Activated T-helper 2 cell treated with anti-CD3 and anti-CD28 coated beads, Interferon-gamma antibody, Interleukin-2, Interleukin-4, amounts not matched to agents 10 μg/mL and 5 μg/mL and 100 μg/mL, durations not matched to agents 14 hours and 24 hours and 36 hours (primary cell): ENCODE data around the gene SLC5A3. TPM values are rescaled to one million over a fixed set of nuclear protein-coding genes. Genes with fewer than 3 reads are reported as not detected.

ENCODE experiments used
- DNase-seq: peaks from one replicate; pipeline ENCODE4 v3.0.0; 2021; ENCODE audit warnings: low spot score
- H3K27ac Mint-ChIP-seq: one replicate; pipeline ENCODE4 v1.8.0; 2021; ENCODE audit warnings: mixed read lengths
- H3K27me3 Mint-ChIP-seq: one replicate; pipeline ENCODE4 v1.8.0; 2021; ENCODE audit warnings: low read depth, mixed read lengths
- H3K36me3 Mint-ChIP-seq: one replicate; pipeline ENCODE4 v1.8.0; 2021; ENCODE audit warnings: low read depth, mixed read lengths
- H3K4me1 Mint-ChIP-seq: one replicate; pipeline ENCODE4 v1.8.0; 2021; ENCODE audit warnings: low read depth, mixed read lengths
- H3K4me3 Mint-ChIP-seq: one replicate; pipeline ENCODE4 v1.8.0; 2021; ENCODE audit warnings: low read depth, mild to moderate bottlenecking, moderate library complexity, mixed read lengths
- H3K9me3 Mint-ChIP-seq: one replicate; pipeline ENCODE4 v1.8.0; 2021; ENCODE audit warnings: mixed read lengths
- intact Hi-C: fragments of 100-400 bp; cut with micrococcal nuclease; formaldehyde crosslinking; loops from one replicate; pipeline ENCODE4 v1.15.1; 2023
- total RNA-seq: library from RNA; stranded (reverse); gene quantifications from 2 replicates; pipeline ENCODE4 v1.2.3, GENCODE V29; 2022

The SLC5A3 gene
- total RNA-seq, 1 donor from 2014 or later = 41.0 TPM

- Mint-ChIP-seq H3K9me3 (no peaks in the 10 kb centered on the region), H3K4me3 (no peak overlapping the region), H3K27ac (no peak overlapping the region), H3K27me3 (no peaks in the 10 kb centered on the region), H3K4me1 (peaks cover 38% of the 10 kb centered on the region), H3K36me3 (peaks cover 78% of the 10 kb centered on the region)
- no peak for DNase-seq
- intact Hi-C loops = no loop called here
Observed at GRCh38 chr21:34113842-34114241, 40.5 kb downstream of the SLC5A3 start.

DNA sequence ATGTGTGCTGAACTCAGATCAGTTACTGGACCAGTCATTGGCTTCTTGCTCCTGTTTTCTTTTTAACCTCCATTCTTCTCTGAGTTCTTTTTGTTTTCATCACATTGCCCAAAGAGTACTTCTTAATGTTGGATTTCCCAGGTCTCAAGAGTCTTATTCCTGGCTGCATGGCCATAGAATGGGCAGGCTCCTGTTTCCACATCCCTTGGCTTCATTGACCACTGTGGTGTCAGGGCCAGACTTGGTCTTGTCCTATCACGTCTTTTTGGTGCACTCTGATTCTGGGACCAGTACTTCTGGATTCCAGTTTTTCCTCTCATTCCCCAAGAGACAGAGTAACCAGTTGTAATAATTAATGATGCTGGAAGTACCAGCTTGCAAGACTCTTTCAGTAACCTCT lies 41.8 kb downstream of the SLC5A3 start:
- no peak for DNase-seq
- peaks cover 75% of the 10 kb centered on the region for H3K36me3 Mint-ChIP-seq
- no peaks in the 10 kb centered on the region for H3K9me3 Mint-ChIP-seq
- peaks cover 35% of the 10 kb centered on the region for H3K4me1 Mint-ChIP-seq
- H3K27me3 Mint-ChIP-seq = no peaks in the 10 kb centered on the region
- intact Hi-C loops = no loop called here
- H3K27ac Mint-ChIP-seq = no peak overlapping the region
- H3K4me3 Mint-ChIP-seq = no peak overlapping the region

- no peak for DNase-seq
- peaks cover 28% of the 10 kb centered on the region for H3K4me1 Mint-ChIP-seq
- no peak overlapping the region for H3K27ac Mint-ChIP-seq
Observed at GRCh38 chr21:34116569-34116968, 43.2 kb downstream of the SLC5A3 start.

GRCh38 chr21:34120867-34121266 lies 47.5 kb downstream of the SLC5A3 start:
- H3K27me3 Mint-ChIP-seq = no peaks in the 10 kb centered on the region
- no peak for DNase-seq
- H3K9me3 Mint-ChIP-seq = peaks cover 16% of the 10 kb centered on the region
- no peak overlapping the region for H3K4me3 Mint-ChIP-seq
- H3K36me3 Mint-ChIP-seq = peaks cover 78% of the 10 kb centered on the region
- peaks cover 5% of the 10 kb centered on the region for H3K4me1 Mint-ChIP-seq
- no peak overlapping the region for H3K27ac Mint-ChIP-seq
- intact Hi-C loops = no loop called here

More at GRCh38 chr21:34116569-34116968, 43.2 kb downstream of the SLC5A3 start:
- no peaks in the 10 kb centered on the region for H3K27me3 Mint-ChIP-seq
- H3K4me3 Mint-ChIP-seq = no peak overlapping the region
- peaks cover 4% of the 10 kb centered on the region for H3K9me3 Mint-ChIP-seq
- peaks cover 74% of the 10 kb centered on the region for H3K36me3 Mint-ChIP-seq
- intact Hi-C loops = no loop called here

DNA sequence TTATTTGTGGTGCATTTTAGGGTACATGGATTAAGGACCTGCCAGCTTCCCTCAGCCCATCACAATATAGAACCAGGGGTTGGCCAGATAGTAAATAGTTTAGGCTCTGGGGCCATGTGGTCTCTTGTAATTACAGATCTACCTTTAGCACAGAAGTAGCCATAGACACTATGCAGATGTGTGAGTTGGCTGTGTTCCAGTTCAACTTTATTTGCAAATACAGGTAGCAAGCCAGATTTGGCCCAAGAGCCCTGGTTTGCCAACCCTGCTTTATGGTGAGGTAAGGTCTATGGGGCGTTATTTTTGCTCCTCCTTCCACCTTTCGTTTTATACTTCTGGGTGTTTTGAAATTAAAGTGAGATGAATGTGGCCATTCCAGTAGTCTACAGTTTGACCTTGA lies 48.7 kb downstream of the SLC5A3 start:
- Mint-ChIP-seq H3K4me1 (peaks cover 11% of the 10 kb centered on the region), H3K36me3 (peaks cover 75% of the 10 kb centered on the region), H3K27ac (no peak overlapping the region), H3K4me3 (no peak overlapping the region), H3K9me3 (peaks cover 16% of the 10 kb centered on the region), H3K27me3 (no peaks in the 10 kb centered on the region)
- no peak for DNase-seq
- intact Hi-C loops = no loop called here

Other genes with a start within 250 kb of the SLC5A3 start
- gene ATP5PO, start 157.8 kb upstream of the SLC5A3 start, total RNA-seq = 185 and 186 TPM in 2 replicates
- 117 and 120 TPM in 2 replicates for gene MRPS6, start within 50 bp of the SLC5A3 start, total RNA-seq